Naive B cell (primary cell): ENCODE measurements around the gene KRTAP10-7. TPM values are rescaled to one million over a fixed set of nuclear protein-coding genes. Genes with fewer than 3 reads are reported as not detected.
"Not testable (repeated sequence)": the region's sequence is repeated elsewhere in the genome, so short reads cannot be mapped to it uniquely, and the experiment has no call there.

Source experiments
- ATAC-seq, 2 donors: fragments of 150-1000 bp; cut with Tn5 transposase; 2 replicates each; pipeline ENCODE4 v1.10.0; 2021; ENCODE audit warnings: low read depth in 2 of 2, mild to moderate bottlenecking in 2 of 2, moderate library complexity in 2 of 2
- DNase-seq: peaks from one replicate; pipeline ENCODE4 v3.0.0; 2022
- H3K27ac Mint-ChIP-seq, 6 donors: one replicate each; pipeline ENCODE4 v1.8.0; 2020 to 2022; ENCODE audit warnings: mild to moderate bottlenecking in 6 of 6, mixed read lengths in 6 of 6, moderate library complexity in 5 of 6, inconsistent platforms in 2 of 6
- H3K27me3 Mint-ChIP-seq, 3 donors: one replicate each; pipeline ENCODE4 v1.8.0; 2021 to 2022; ENCODE audit warnings: mixed read lengths in 3 of 3, mild to moderate bottlenecking in 1 of 3
- H3K36me3 Mint-ChIP-seq, 2 donors: one replicate each; pipeline ENCODE4 v1.8.0; 2020 to 2022; ENCODE audit warnings: mixed read lengths in 2 of 2, inconsistent platforms in 1 of 2, mild to moderate bottlenecking in 1 of 2
- H3K4me1 Mint-ChIP-seq, 3 donors: one replicate each; pipeline ENCODE4 v1.8.0; 2020 to 2022; ENCODE audit warnings: mixed read lengths in 3 of 3, inconsistent platforms in 1 of 3, mild to moderate bottlenecking in 1 of 3, moderate library complexity in 1 of 3
- H3K4me3 Mint-ChIP-seq, 8 donors: one replicate each; pipeline ENCODE4 v1.8.0; 2020 to 2022; ENCODE audit warnings: mild to moderate bottlenecking in 8 of 8, mixed read lengths in 8 of 8, moderate library complexity in 8 of 8, inconsistent platforms in 2 of 8
- H3K9me3 Mint-ChIP-seq, 7 donors: one replicate each; pipeline ENCODE4 v1.8.0; 2020 to 2022; ENCODE audit warnings: mixed read lengths in 7 of 7, mild to moderate bottlenecking in 5 of 7, inconsistent platforms in 2 of 7, moderate library complexity in 1 of 7
- polyA plus RNA-seq, 6 donors: library from polyadenylated mRNA; unstranded; fragments of 300-500 nt; fragmentation: Illumina TruSeq; gene quantifications; one replicate each; pipeline ENCODE4 v1.2.3, GENCODE V29; 2021; ENCODE audit warnings: low read depth in 6 of 6

The KRTAP10-7 gene
- polyA plus RNA-seq, 6 donors from 2014 or later: not detected

DNA sequence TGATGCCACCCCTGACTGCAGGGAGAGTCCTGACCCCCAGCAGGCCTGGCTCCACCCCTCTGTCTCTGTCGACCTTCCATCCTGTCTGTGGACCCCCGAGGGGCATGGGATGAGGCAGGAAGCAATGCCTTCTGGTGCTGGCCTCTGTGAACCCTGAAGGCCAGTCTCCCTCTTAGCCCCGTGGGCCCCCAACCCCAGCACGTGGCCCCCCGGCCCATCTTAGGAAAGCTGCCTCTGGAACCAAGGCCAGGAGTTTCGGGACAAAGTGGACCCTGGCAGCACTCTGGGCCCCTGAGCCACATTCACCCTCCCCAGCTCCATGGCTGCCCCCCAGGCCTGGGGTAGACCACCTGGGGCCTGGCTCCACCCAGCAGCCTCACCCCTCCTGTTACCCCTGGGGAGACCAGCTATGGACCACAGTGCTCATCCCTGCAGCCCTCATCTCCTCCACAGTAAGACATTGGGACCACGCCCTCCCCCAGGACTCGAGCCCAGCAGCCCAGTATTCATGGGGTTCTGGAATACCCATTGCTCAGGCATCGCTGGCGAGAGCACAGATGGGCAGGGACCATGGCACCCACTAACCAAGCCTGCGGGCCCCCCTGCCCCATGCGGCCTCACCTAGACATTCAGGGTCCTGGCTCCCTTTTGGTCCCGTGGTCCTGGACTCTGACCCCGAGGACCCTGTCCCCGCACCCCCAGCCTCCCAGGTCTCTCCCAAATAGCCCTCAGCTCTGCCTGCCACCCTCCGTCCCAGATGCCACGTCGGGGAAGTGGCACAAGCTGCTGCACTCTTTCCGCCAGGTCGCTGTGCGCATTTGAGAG, 38.3 kb downstream of the KRTAP10-7 start:
- Mint-ChIP-seq H3K9me3 (peaks cover 16 to 51% (median 27%) of the 10 kb centered on the region in 7 donors), H3K27me3 (peaks cover 36 to 62% (median 54%) of the 10 kb centered on the region in 3 donors), H3K36me3 (peaks cover 6 to 38% of the 10 kb centered on the region in 2 donors)
- not testable (repeated sequence) for H3K4me3 Mint-ChIP-seq, H3K4me1 Mint-ChIP-seq, ATAC-seq, H3K27ac Mint-ChIP-seq, DNase-seq

- Mint-ChIP-seq H3K36me3 (peaks cover 6 to 36% of the 10 kb centered on the region in 2 donors), H3K9me3 (peaks cover 16 to 51% (median 33%) of the 10 kb centered on the region in 7 donors), H3K27ac (no peak overlapping the region), H3K4me3 (no peak overlapping the region), H3K4me1 (no peaks in the 10 kb centered on the region), H3K27me3 (peaks cover 40 to 58% (median 49%) of the 10 kb centered on the region in 3 donors)
- no peak for DNase-seq
- ATAC-seq: no peak
Observed at GRCh38 chr21:44639331-44639655, 38.9 kb downstream of the KRTAP10-7 start.

DNA sequence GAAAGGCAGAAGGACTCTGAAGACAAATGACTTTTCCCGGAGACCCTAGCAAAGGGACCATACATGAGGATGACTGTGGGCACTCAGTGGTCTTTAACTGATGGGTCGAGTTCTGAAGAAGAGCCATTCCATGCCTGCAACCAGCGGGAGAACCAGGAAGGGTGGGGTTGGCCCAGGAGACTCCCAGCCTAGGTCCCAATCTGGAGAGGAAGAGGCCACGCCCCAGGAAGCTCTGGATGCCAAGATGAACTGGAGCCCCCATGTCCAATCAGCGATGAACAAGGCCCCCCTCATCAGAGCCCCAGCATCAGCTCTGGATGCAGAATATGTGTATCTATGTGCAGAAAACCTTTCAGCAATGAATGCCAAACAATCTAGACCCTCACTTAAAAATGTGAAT, 40.4 kb downstream of the KRTAP10-7 start:
- H3K9me3 Mint-ChIP-seq: peaks cover 23 to 60% (median 44%) of the 10 kb centered on the region in 7 donors
- H3K4me3 Mint-ChIP-seq: no peak overlapping the region
- no peak overlapping the region for H3K27ac Mint-ChIP-seq
- ATAC-seq: no peak
- peaks cover 31 to 52% (median 45%) of the 10 kb centered on the region in 3 donors for H3K27me3 Mint-ChIP-seq
- H3K4me1 Mint-ChIP-seq: no peaks in the 10 kb centered on the region
- peaks cover 14 to 37% of the 10 kb centered on the region in 2 donors for H3K36me3 Mint-ChIP-seq
- no peak for DNase-seq

- ATAC-seq (no peak), DNase-seq (no peak)
- Mint-ChIP-seq H3K9me3 (peaks cover 24 to 63% (median 49%) of the 10 kb centered on the region in 7 donors), H3K27ac (no peak overlapping the region), H3K4me1 (no peaks in the 10 kb centered on the region), H3K36me3 (peaks cover 14 to 37% of the 10 kb centered on the region in 2 donors), H3K4me3 (peak overlapping the region in 1 of 8 donors; percentile 57), H3K27me3 (peaks cover 22 to 46% (median 41%) of the 10 kb centered on the region in 3 donors)
Observed at GRCh38 chr21:44643741-44644310, 43.4 kb downstream of the KRTAP10-7 start.

DNA sequence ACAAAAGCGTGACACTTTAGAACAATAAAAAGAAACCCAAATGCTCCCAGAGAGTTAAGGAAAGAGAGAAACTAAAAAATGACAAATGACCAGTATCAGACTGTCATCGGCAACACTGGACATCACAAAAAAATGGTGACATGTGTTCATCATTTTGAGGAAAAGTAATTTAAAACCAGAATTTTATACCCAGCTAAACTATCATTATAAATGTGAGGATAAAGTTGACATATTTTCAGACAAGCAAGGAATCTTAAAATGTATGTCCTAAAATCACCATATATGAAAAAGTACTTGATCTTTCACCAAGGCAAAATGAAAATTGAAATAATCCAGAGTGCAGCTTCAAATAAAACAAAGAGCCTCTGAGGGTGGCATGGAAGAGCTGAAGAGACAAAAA, 44.5 kb downstream of the KRTAP10-7 start:
- DNase-seq: no peak
- peaks cover 24 to 60% (median 49%) of the 10 kb centered on the region in 7 donors for H3K9me3 Mint-ChIP-seq
- no peaks in the 10 kb centered on the region for H3K4me1 Mint-ChIP-seq
- H3K4me3 Mint-ChIP-seq: no peak overlapping the region
- H3K27ac Mint-ChIP-seq: no peak overlapping the region
- H3K27me3 Mint-ChIP-seq: peaks cover 21 to 37% (median 33%) of the 10 kb centered on the region in 3 donors
- peaks cover 14 to 37% of the 10 kb centered on the region in 2 donors for H3K36me3 Mint-ChIP-seq
- no peak for ATAC-seq

- not testable (repeated sequence) for ATAC-seq, H3K27ac Mint-ChIP-seq, H3K4me1 Mint-ChIP-seq, DNase-seq, H3K4me3 Mint-ChIP-seq
- Mint-ChIP-seq H3K9me3 (peaks cover 17 to 44% (median 36%) of the 10 kb centered on the region in 7 donors), H3K27me3 (peaks cover 7 to 23% (median 15%) of the 10 kb centered on the region in 3 donors), H3K36me3 (peaks cover 9 to 27% of the 10 kb centered on the region in 2 donors)
Observed at GRCh38 chr21:44646366-44647221, 46.2 kb downstream of the KRTAP10-7 start, which contains the start of gene KRTAP10-11. Gene KRTAP10-11, plus strand, starts transcription at chr21:44646414. Its CDS starts 45 bp downstream, at chr21:44646459.

- H3K27ac Mint-ChIP-seq: no peak overlapping the region
- H3K9me3 Mint-ChIP-seq: peaks cover 15 to 41% (median 34%) of the 10 kb centered on the region in 7 donors
- ATAC-seq (no peak), DNase-seq (no peak)
- H3K27me3 Mint-ChIP-seq: peaks cover 7 to 20% (median 12%) of the 10 kb centered on the region in 3 donors
- peaks cover 9 to 23% of the 10 kb centered on the region in 2 donors for H3K36me3 Mint-ChIP-seq
- H3K4me1 Mint-ChIP-seq: no peaks in the 10 kb centered on the region
- H3K4me3 Mint-ChIP-seq: no peak overlapping the region
Observed at GRCh38 chr21:44647222-44647552, 46.8 kb downstream of the KRTAP10-7 start.

GRCh38 chr21:44648557-44649311, 48.3 kb downstream of the KRTAP10-7 start:
- Mint-ChIP-seq H3K4me1 (peaks cover 0 to 2% (median 0%) of the 10 kb centered on the region in 3 donors), H3K27me3 (peaks cover 4 to 18% (median 16%) of the 10 kb centered on the region in 3 donors), H3K4me3 (no peak overlapping the region), H3K27ac (no peak overlapping the region), H3K9me3 (peaks cover 8 to 29% (median 23%) of the 10 kb centered on the region in 7 donors), H3K36me3 (peaks cover 8 to 9% of the 10 kb centered on the region in 2 donors)
- ATAC-seq (no peak), DNase-seq (no peak)

DNA sequence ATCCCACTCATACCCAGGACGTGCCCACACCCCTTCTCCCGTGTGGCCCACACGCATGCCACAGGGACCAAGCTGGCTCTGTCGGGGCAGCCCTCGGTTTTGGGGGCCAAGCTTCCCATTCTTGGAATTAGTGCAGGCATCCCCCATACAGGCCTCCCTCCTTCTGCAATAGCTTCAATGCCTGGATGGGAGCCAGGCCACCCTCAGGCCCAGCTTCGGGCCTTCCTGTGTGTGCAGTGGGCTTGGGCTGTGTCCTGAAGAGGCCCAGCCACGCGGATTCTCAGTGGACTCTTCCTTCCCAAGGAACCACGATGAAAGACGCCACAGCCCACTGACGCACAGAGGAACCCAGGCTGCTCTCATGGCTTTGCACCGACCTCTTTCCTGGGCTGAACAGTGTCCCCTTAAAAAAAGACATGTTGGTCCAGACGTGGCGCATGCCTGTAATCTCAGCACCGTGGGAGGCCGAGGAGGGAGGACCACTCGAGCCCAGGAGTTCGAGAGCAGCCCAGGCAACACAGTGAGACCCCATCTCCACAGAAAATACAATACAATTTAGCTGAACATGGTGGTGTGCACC, 49.2 kb downstream of the KRTAP10-7 start:
- ATAC-seq (no peak), DNase-seq (no peak)
- H3K27ac Mint-ChIP-seq: no peak overlapping the region
- H3K4me1 Mint-ChIP-seq: peaks cover 0 to 2% (median 0%) of the 10 kb centered on the region in 3 donors
- H3K9me3 Mint-ChIP-seq: peaks cover 0 to 22% (median 15%) of the 10 kb centered on the region in 7 donors
- peaks cover 2 to 5% of the 10 kb centered on the region in 2 donors for H3K36me3 Mint-ChIP-seq
- peaks cover 0 to 21% (median 18%) of the 10 kb centered on the region in 3 donors for H3K27me3 Mint-ChIP-seq
- no peak overlapping the region for H3K4me3 Mint-ChIP-seq

- Mint-ChIP-seq H3K4me3 (no peak overlapping the region), H3K36me3 (no peaks in the 10 kb centered on the region), H3K27ac (no peak overlapping the region), H3K27me3 (peaks cover 0 to 21% (median 18%) of the 10 kb centered on the region in 3 donors), H3K4me1 (peaks cover 0 to 2% (median 0%) of the 10 kb centered on the region in 3 donors), H3K9me3 (peaks cover 0 to 21% (median 10%) of the 10 kb centered on the region in 7 donors)
- ATAC-seq: no peak
- DNase-seq: no peak
Observed at GRCh38 chr21:44650265-44650972, 50.0 kb downstream of the KRTAP10-7 start.

DNA sequence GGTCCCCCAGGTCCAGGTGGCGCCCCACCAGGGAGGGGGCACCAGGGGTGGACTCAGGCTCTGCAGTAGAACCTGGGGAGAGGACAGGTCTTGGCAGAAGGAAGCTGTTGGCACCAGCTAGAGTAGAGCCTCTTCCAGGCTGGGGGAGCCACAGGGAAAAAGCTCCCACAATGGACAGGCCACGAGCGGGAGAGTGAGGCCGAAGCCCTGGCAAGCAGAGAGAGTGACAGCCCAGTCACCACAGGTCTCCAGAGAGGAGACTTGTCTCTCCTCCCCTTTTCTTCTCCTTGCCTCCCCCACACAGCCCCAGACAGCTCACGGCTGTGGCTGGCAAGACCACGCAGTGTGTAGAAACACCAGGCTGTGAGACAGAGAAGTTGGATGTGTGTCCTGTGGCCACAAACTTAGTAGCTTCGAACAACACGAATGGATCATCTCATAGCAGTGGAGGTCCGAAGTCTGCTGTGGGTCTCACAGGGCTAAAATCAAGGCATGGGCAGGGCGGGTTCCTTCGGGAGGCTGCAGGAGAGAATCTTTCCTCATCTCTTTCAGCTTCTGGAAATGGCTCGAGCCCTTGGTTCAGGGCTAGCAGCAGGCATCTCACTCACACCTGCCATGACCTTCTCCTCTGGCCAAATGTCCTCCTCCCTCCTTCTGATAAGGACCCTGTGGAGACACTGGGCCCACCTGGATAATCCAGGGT, 50.7 kb downstream of the KRTAP10-7 start:
- Mint-ChIP-seq H3K27me3 (peaks cover 0 to 22% (median 18%) of the 10 kb centered on the region in 3 donors), H3K4me1 (peaks cover 0 to 2% (median 0%) of the 10 kb centered on the region in 3 donors), H3K9me3 (peaks cover 2 to 23% (median 10%) of the 10 kb centered on the region in 7 donors), H3K4me3 (peak overlapping the region in 1 of 8 donors; percentile 10), H3K27ac (no peak overlapping the region), H3K36me3 (peaks cover 0 to 3% of the 10 kb centered on the region in 2 donors)
- DNase-seq: no peak
- no peak for ATAC-seq
